Measurements from ENCODE around the gene KCND2. TPM values are rescaled to one million over a fixed set of nuclear protein-coding genes. Genes with fewer than 3 reads are reported as not detected.

Gene KCND2
- total RNA-seq, 4 donors from 2014 or later: 0.83 to 1.9 (median 1.2) TPM

DNA sequence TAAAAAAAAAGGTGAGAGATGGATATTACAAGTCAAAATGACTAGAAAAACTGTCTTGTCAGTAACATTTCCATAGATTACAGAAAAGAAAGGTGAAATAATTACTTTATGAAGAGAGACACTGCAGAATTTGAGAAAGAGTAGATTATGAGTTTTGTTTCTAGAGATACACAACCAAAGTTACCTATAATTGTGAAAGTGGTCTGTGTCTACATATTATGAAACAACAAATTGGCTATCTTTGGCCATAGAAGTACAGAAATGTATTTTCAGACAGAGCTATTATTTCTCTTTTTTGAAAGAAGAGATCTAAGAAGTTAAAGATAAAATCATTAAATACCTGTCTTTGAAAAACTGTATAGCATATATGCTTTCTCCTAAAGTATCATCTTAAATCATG, 30.1 kb downstream of the KCND2 start:
- Histone ChIP-seq H3K36me3 (no peaks in the 10 kb centered on the region), H3K27me3 (no peaks in the 10 kb centered on the region), H3K27ac (replicated peaks in 1 of 4) (no peak overlapping the region), H3K4me3 (no peak overlapping the region), H3K9me3 (no peaks in the 10 kb centered on the region), H3K4me1 (no peaks in the 10 kb centered on the region)
- TF ChIP-seq POLR2A (IDR thresholded peaks at IDR 0.05; ENCODE audit: low read depth) (no peak), POLR2AphosphoS5 (IDR thresholded peaks at IDR 0.05) (no peak), EP300 (IDR thresholded peaks at IDR 0.05) (no peak)
- TF ChIP-seq, protein P1, sequence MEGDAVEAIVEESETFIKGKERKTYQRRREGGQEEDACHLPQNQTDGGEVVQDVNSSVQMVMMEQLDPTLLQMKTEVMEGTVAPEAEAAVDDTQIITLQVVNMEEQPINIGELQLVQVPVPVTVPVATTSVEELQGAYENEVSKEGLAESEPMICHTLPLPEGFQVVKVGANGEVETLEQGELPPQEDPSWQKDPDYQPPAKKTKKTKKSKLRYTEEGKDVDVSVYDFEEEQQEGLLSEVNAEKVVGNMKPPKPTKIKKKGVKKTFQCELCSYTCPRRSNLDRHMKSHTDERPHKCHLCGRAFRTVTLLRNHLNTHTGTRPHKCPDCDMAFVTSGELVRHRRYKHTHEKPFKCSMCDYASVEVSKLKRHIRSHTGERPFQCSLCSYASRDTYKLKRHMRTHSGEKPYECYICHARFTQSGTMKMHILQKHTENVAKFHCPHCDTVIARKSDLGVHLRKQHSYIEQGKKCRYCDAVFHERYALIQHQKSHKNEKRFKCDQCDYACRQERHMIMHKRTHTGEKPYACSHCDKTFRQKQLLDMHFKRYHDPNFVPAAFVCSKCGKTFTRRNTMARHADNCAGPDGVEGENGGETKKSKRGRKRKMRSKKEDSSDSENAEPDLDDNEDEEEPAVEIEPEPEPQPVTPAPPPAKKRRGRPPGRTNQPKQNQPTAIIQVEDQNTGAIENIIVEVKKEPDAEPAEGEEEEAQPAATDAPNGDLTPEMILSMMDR (IDR thresholded peaks at IDR 0.05): no peak
- no peak for DNase-seq (ENCODE audit: extremely low spot score)
- intact Hi-C loops (cut with DNase I): no loop called here

DNA sequence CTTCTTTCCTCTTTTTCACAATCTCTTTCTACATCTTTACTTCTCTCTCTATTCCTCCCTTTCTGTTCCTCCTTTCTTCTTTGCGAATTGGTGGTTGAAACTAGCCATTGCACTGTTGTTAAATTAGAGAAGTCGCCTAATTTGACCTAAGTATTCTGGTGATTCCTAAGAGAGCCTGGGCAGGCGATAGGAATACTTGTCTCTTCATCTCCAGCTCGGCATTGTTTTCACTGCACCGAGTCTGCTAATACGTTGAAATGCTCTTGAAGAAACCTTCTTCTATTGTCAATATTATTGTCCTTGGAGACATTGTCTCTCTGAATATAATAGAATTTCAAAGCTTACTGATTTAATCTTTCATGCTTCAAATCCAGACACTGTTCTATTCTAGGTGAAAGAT, 31.7 kb downstream of the KCND2 start:
- Histone ChIP-seq H3K27me3 (no peaks in the 10 kb centered on the region), H3K9me3 (no peaks in the 10 kb centered on the region), H3K4me3 (no peak overlapping the region), H3K27ac (replicated peaks in 1 of 4) (no peak overlapping the region), H3K4me1 (no peaks in the 10 kb centered on the region), H3K36me3 (no peaks in the 10 kb centered on the region)
- no peak for DNase-seq (ENCODE audit: extremely low spot score)
- WGBS: 85% methylated on average over 6 of the region's 6 CpGs
- intact Hi-C loops (cut with DNase I): no loop called here
- no peak for TF ChIP-seq POLR2A (IDR thresholded peaks at IDR 0.05; ENCODE audit: low read depth)
- TF ChIP-seq POLR2AphosphoS5 (IDR thresholded peaks at IDR 0.05): no peak
- TF ChIP-seq, protein P1 (IDR thresholded peaks at IDR 0.05): no peak
- TF ChIP-seq EP300 (IDR thresholded peaks at IDR 0.05): no peak

DNA sequence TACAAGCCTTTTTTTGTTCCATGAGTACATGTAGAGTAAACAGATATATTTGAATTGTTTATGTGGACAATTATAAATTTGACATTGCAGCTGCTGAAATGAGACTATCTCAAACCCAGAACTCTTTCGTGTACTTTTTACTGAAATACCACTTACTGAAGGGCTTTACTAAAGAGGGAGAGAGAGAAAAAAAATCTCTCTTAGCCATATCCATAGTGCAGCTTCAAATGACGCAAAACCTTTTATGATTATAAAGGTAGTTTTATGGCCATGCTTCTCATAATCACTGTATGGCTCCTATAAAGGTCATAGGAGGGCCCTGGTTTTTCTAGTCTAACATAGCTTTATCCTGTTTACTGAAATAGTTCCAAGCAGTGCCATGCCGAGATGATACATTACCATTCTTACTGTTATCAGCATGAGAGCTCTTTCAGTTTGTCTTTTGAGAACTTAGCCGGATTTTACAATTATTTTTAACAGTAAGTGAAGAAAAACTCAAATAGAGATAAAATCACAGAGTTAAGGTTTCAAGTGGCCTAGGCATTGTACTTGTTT, 35.1 kb downstream of the KCND2 start:
- Histone ChIP-seq H3K27ac (replicated peaks in 1 of 4) (no peak overlapping the region), H3K36me3 (no peaks in the 10 kb centered on the region), H3K4me1 (no peaks in the 10 kb centered on the region), H3K27me3 (no peaks in the 10 kb centered on the region), H3K9me3 (no peaks in the 10 kb centered on the region), H3K4me3 (no peak overlapping the region)
- 73% methylated on average over 4 of the region's 4 CpGs for WGBS
- no peak for DNase-seq (ENCODE audit: extremely low spot score)
- intact Hi-C loops (cut with DNase I): no loop called here
- no peak for TF ChIP-seq POLR2A (IDR thresholded peaks at IDR 0.05; ENCODE audit: low read depth)
- TF ChIP-seq EP300 (IDR thresholded peaks at IDR 0.05): no peak
- TF ChIP-seq, protein P1 (IDR thresholded peaks at IDR 0.05): no peak
- TF ChIP-seq POLR2AphosphoS5 (IDR thresholded peaks at IDR 0.05): no peak

DNA sequence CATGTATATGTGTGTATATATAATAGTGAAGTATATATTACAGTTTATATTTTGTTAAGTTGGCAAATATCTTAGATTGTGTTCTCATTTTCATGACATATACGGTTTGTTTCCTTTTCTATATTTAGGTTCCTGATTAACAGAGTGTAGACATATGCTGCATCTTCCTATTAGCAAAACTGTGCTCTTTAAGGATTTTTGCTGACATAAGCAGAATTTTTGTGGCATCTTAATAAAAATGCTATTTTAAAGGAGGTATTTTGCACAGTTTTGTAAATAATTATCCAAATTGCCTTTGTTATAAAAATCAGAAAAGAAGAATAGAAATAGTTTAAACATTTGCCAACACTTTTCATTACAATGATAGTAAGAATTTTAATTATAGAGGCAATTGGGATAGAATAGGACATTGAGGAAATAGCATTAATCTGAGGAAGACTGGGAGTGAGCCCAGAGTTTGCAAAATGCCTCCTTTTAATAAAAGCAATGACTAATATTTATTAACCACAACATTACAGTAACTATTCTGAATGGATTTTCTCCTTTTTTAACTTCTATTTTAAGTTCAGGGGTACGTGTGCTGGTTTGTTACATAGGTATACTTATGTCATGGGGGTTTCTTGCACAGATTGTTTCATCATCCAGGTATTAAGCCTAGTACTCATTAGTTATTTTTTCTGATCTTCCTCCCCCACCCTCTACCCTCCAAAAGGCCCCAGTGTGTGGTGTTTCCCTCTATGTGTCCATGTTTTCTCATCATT, 38.2 kb downstream of the KCND2 start:
- Histone ChIP-seq H3K27me3 (no peaks in the 10 kb centered on the region), H3K9me3 (no peaks in the 10 kb centered on the region), H3K4me3 (no peak overlapping the region), H3K4me1 (no peaks in the 10 kb centered on the region), H3K27ac (replicated peaks in 1 of 4) (no peak overlapping the region), H3K36me3 (no peaks in the 10 kb centered on the region)
- no peak for DNase-seq (ENCODE audit: extremely low spot score)
- 79% methylated on average over 2 of the region's 2 CpGs for WGBS
- intact Hi-C loops (cut with DNase I): no loop called here
- TF ChIP-seq EP300 (IDR thresholded peaks at IDR 0.05) (no peak), POLR2AphosphoS5 (IDR thresholded peaks at IDR 0.05) (no peak), POLR2A (IDR thresholded peaks at IDR 0.05; ENCODE audit: low read depth) (no peak)
- TF ChIP-seq, protein P1 (IDR thresholded peaks at IDR 0.05): no peak

Data from esophagus muscularis mucosa (tissue), 4 donors.